HG02852 (cell line): ENCODE data around the gene RAB39A.

Experiments used
- ATAC-seq: cut with Tn5 transposase; IDR thresholded peaks from one replicate; pipeline ENCODE4 v1.9.1; 2021; ENCODE audit warnings: mild to moderate bottlenecking, moderate library complexity; ENCODE audit not compliant: unreplicated experiment

Gene RAB39A

GRCh38 chr11:107957109-107957588, 28.9 kb downstream of the RAB39A start:
- peak; percentile 60 for ATAC-seq

- no peak for ATAC-seq
Measured at GRCh38 chr11:107961480-107961879, 33.2 kb downstream of the RAB39A start.

GRCh38 chr11:107962181-107962580, 33.9 kb downstream of the RAB39A start:
- ATAC-seq, result no peak

DNA sequence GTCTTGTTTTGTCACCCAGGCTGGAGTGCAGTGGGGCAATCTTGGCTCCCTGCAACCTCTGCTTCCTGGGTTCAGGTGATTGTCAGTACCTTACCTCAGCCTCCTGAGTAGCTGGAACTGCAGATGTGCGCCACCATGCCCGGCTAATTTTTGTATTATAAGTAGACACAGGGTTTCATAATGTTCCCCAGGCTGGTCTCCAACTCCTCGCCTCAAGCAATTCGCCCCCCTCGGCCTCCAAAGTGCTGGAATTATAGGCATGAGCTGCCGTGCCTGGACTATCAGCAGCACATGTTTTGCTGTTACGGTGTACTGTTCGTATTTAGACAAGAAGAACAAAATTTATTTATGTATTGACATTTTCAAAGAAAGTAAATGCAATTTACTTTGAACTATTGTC, 34.8 kb downstream of the RAB39A start:
- ATAC-seq, result no peak

GRCh38 chr11:107969219-107969618, 41.0 kb downstream of the RAB39A start:
- no peak for ATAC-seq

- ATAC-seq, result no peak
Measured at GRCh38 chr11:107970049-107970448, 41.8 kb downstream of the RAB39A start.

DNA sequence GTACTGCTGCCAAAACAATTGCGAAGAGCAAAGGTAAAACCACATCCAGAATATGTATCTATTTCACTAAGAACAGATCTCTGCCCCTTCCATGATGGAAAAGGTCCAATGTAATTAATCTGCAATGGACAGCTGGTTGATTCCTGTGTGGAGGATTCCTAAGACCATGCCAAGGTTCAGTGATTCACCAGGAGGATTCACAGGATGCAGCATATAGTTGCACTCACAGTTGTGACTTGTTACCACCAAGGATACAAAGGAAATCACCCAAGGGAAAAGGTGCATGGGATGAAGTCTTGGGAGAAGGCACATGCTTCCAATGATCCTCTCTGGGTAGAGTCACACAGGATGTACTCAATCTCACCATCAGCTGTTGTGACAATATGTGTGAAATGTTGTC, 45.4 kb downstream of the RAB39A start:
- ATAC-seq, result no peak

- no peak for ATAC-seq
Measured at GRCh38 chr11:107988397-107989158, 60.3 kb downstream of the RAB39A start.

DNA sequence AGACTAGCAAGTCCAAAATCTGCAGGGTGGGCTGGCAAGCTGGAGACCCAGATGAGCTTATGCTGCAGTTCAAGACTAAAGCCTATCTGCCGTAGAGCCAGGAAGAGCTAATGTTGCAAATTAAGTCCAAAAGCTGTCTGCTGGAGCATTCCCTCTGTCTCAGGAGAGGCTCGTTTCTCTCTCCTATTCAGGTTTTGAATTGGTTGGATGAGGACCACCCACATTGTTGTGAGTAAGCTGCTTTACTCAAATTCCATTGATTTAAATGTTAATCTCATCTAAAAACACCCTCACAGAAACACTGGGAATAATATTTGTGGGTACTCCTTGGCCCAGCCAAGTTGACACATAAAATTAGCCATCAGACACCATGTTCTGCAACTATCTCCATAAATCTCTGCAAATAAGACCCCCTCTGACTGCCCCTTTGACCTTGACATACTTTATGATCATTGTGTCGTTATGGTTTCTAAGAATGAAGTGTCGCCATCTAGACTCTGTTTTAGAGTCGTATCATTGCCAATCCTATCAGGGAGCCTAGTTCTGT, 63.7 kb downstream of the RAB39A start:
- ATAC-seq, result no peak

DNA sequence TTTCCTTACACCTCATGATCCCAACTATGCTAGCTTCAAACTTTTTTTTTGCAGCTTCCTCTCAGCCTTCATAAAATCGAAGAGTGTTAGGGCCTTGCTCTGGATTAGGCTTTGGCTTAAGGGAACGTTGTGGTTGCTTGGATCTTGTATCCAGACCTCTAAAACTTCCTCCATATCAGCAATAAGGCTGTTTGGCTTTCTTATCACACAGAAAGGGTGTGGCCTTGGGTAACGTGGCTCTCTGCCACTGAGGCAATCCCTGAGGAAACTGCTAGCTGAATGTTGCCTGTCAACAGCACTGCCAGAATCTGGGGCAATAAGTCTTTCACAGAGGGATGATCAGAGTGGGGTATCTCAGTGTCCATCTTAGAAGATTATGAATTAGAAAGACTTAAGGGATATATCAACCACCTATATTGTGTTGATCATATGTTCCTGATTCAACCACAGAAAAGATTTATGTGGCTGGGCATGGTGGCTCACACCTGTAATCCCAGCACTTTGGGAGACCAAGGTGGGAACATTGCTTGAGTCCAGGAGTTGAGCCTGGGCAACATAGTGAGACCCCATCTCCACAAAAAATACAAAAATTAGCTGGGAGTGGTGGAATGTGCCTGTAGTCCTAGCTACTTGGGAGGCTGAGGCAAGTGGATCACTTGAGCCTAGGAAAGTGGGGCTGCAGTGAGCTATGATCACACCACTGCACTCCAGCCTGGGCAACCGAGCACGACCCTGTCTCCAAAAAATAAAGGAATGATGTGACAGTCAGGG, 67.9 kb downstream of the RAB39A start:
- no peak for ATAC-seq

DNA sequence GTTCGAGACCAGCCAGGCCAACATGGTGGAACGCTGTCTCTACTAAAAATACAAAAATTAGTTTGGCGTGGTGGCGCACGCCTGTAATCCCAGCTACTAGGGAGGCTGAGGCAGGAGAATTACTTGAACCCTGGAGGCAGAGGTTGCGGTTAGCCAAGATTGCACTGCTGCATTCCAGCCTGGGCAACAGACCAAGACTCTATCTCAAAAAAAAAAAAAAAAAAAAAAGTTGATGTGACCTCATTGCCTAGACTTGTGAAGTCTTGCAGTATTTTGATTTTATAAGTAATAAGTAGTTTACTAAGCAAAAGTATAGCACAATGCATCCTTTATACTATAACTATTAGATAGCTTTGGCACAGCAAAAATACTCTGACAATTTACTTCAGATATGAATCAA, 70.5 kb downstream of the RAB39A start:
- ATAC-seq, result no peak

DNA sequence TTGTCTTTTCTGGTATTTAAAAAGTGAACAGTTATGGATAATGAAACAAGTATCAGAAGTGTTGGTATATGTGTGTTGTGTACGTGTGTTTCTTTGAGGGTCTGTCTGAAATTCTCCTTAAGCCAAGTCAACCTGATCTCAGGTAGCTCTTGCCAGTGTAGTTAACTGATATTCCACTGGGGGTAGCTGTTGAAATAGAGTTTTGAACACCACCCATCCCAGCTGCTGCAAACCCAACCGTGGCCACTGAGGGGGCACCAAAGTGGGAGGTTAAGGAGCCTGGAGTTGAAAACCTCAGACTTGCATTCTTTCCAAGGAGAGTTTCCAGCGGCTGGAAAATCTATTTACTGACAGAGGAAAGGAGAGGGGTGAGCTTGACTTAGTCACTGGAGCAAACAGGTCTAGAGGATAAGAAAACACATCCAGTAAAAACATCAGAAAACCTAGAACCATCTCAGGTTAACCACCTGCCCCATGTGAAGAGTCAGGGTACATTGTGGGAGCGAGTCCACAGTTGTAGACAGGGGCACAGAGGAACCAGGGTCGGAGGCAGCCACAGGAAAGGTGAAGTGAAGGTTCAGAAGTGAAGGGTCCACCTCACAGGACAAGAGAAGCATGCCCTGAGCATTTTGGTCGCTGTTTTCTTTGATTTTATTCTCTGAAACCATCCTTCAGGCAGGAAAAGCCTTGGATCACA, 71.7 kb downstream of the RAB39A start:
- peak; percentile 79 for ATAC-seq

DNA sequence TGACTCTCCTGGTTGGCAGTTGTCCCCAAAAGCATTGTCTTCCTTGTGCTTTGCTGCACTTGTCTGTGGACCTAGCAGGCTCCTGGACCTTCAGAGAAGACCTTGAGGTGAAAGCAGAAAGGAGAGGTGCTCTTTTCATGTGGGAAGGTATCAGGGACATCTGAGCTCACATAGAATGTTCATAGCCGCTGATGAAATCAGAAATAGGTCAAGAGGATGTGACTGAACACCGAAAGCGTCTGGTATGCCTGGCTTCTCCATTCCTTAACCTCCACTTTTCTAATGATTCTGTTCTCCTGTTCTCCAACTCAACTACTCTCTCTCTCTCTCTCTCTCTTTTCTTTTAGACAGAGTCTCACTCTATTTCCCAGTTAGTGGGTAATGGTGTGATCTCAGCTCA, 74.2 kb downstream of the RAB39A start:
- no peak for ATAC-seq

DNA sequence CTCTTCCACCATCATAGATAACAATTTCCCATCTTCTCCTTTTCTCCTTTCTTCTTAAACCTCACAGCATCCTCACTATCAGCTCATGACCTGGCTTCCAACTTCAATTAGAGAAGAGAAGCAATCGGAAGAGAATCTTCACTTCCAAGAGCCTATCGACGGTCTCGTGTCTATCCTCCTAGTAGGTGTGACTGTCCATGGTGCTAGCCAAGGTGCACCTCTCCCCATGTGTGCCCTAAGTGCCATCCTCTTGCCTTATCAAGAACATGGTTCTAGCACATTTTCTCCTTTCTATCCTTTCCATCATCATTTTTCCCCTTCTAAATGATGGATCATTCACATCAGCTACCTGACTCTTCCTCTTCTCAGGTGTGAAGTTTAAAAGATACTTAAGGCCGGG, 75.4 kb downstream of the RAB39A start:
- ATAC-seq, result no peak

GRCh38 chr11:108007819-108008218, 79.6 kb downstream of the RAB39A start:
- ATAC-seq, result no peak

GRCh38 chr11:108008656-108009496, 80.6 kb downstream of the RAB39A start, which contains the start of gene CUL5:
Gene CUL5, plus strand, starts transcription at chr11:108008898. Its CDS starts 451 bp downstream, at chr11:108009349.
- peak; percentile 89 for ATAC-seq

GRCh38 chr11:108009497-108010370, 81.5 kb downstream of the RAB39A start:
- ATAC-seq, result peak; percentile 2

DNA sequence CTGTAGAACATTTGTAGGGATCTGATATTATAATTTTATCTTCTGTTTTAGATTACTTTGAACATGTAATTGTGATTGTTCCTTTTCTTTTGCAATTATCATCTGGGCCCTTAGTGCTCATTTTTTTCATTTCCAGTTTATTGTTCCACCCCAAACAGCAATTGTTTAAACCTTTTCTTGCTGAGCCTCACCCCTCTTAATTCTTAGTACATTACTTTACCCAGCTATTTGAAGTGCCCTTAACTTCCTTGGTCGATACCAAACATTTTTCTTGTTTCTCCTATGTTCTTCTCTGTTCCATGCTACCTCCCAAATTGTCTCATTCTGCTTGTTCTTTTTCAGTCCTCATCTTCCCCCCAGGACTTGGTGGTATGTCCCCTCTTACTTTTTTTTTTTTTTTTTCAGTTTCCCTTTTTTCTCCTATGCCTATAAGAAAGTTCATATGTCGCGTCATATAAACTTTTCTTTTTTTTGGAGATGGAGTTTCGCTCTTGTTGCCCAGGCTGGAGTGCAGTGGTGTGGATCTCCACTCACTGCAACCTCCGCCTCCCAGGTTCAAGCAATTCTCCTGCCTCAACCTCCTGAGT, 84.0 kb downstream of the RAB39A start:
- no peak for ATAC-seq
